ENCODE measurements around the gene CARS1. TPM values are rescaled to one million over a fixed set of nuclear protein-coding genes. Genes with fewer than 3 reads are reported as not detected.

CARS1 gene
- total and polyA plus RNA-seq, 9 of the 15 experiments (the other 6 are each of a cell fraction or from before 2014, with no cell fraction given), result 14.4 to 106 (median 73.6) TPM

DNA sequence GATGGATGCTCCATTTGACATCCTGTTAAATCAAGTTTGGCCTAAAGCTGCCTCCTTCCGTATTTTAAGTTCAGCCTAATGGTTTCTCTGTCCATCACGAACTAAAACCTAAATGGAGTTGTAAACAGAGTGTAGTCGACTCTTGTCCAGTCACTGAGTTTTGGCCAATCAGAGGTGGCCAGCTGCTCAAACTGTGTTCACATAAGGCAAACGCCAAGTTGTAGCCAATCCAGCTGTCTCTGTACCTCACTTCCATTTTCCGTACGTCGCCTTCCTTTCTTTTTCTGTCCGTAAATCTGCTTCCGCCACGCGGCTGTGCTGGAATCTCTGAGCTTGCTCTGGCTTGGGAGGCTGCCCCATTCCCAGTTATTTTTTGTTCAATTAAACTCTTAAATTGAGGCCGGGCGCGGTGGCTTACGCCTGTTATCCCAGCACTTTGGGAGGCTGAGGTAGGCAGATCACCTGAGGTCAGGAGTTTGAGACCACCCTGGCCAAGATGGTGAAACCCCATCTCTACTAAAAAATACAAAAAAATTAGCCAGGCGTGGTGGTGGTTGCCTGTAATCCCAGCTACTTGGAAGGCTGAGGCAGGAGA, 20.7 kb upstream of the CARS1 start:
- intact Hi-C loops (cut with micrococcal nuclease), result no loop called here
- no peak overlapping the region for H2AFZ ChIP-seq (ENCODE audit: low read depth, low read length)
- no peak for FAIRE-seq
- BruUV-seq (replicated peaks), result no TSS peak
- in situ Hi-C loops (cut with MboI), result no loop called here
- peaks cover 0 to 8% of the 10 kb centered on the region in 2 experiments; a peak in 2 of 5 replicates for H3K4me1 ChIP-seq (replicated peaks in 1 of 2; ENCODE audit: control insufficient read depth in 2 of 2, insufficient read depth in 2 of 2, low read length in 2 of 2)
- TF ChIP-seq, protein P1, sequence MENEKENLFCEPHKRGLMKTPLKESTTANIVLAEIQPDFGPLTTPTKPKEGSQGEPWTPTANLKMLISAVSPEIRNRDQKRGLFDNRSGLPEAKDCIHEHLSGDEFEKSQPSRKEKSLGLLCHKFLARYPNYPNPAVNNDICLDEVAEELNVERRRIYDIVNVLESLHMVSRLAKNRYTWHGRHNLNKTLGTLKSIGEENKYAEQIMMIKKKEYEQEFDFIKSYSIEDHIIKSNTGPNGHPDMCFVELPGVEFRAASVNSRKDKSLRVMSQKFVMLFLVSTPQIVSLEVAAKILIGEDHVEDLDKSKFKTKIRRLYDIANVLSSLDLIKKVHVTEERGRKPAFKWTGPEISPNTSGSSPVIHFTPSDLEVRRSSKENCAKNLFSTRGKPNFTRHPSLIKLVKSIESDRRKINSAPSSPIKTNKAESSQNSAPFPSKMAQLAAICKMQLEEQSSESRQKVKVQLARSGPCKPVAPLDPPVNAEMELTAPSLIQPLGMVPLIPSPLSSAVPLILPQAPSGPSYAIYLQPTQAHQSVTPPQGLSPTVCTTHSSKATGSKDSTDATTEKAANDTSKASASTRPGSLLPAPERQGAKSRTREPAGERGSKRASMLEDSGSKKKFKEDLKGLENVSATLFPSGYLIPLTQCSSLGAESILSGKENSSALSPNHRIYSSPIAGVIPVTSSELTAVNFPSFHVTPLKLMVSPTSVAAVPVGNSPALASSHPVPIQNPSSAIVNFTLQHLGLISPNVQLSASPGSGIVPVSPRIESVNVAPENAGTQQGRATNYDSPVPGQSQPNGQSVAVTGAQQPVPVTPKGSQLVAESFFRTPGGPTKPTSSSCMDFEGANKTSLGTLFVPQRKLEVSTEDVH (IDR thresholded peaks at IDR 0.05; ENCODE audit: low read depth, partially characterized antibody), result no peak
- WGBS (ENCODE audit: insufficient coverage, low coverage, missing lambda C conversion rate), result 58% methylated on average over 16 of the region's 16 CpGs
- H4K20me1 ChIP-seq (replicated peaks; ENCODE audit: control insufficient read depth, insufficient read depth, low read length), result no peaks in the 10 kb centered on the region
- H3K9me3 ChIP-seq (replicated peaks; ENCODE audit: control insufficient read depth, insufficient read depth, low read depth, low read length), result no peaks in the 10 kb centered on the region
- DNase-seq (ENCODE audit: extremely low read depth in 1 of 4, low spot score in 3 of 4), result no peak
- H3K9ac ChIP-seq (ENCODE audit: insufficient read depth in 1 of 2, low read depth in 2 of 2, low read length in 2 of 2), result no peak overlapping the region
- peaks cover 2 to 8% of the 10 kb centered on the region in 2 experiments; a peak in 3 of 5 replicates for H3K27me3 ChIP-seq (ENCODE audit: control insufficient read depth in 2 of 2, insufficient read depth in 2 of 2, low read length in 2 of 2)
- ChIA-PET CTCF (ENCODE audit: low intra/inter-chr PET ratio) (no interaction called here), POLR2A (interaction anchor here (0.8 kb wide), 1 partner anchor 35 kb away, joined by 3 read pairs; no protein-coding TSS in a partner anchor)
- H3K27ac ChIP-seq (ENCODE audit: extremely low read depth, low read depth, low read length), result no peak overlapping the region
- ATAC-seq, result no peak
- H3K79me2 ChIP-seq (ENCODE audit: control insufficient read depth, insufficient read depth, low read length), result no peaks in the 10 kb centered on the region
- H3K4me3 ChIP-seq, result no peak overlapping the region
- no peaks in the 10 kb centered on the region for H3K36me3 ChIP-seq (ENCODE audit: control insufficient read depth, insufficient read depth, low read length)
- no peak overlapping the region for H3K4me2 ChIP-seq (ENCODE audit: insufficient read depth, low read length)
- H3K9me1 ChIP-seq (ENCODE audit: control insufficient read depth, insufficient read depth, low read length), result no peaks in the 10 kb centered on the region
